ENCODE data around the gene LCN1. TPM values are rescaled to one million over a fixed set of nuclear protein-coding genes. Genes with fewer than 3 reads are reported as not detected.

The LCN1 gene
- polyA plus RNA-seq, 1 donor (not counting 4 experiments of a cell fraction or from before 2014, with no cell fraction given): not detected

GRCh38 chr9:135563858-135564257 lies 42.6 kb downstream of the LCN1 start:
- Histone ChIP-seq H3K4me3 (ENCODE audit: control insufficient read depth in 2 of 3, extremely low read depth in 1 of 3, insufficient read depth in 2 of 3, low read depth in 1 of 3, low read length in 3 of 3) (no peak overlapping the region), H3K4me2 (ENCODE audit: control insufficient read depth, extremely low read depth, insufficient read depth, low read depth, low read length) (no peak overlapping the region), H3K9me1 (ENCODE audit: control insufficient read depth, extremely low read depth, insufficient read depth, low read length) (no peaks in the 10 kb centered on the region), H3K9ac (ENCODE audit: control insufficient read depth, extremely low read depth, insufficient read depth, low read length) (no peak overlapping the region), H3K9me3 (ENCODE audit: control insufficient read depth, low read depth, low read length) (no peaks in the 10 kb centered on the region), H3K27me3 (ENCODE audit: control insufficient read depth, extremely low read depth, insufficient read depth, low read length) (no peaks in the 10 kb centered on the region), H3K27ac (ENCODE audit: control insufficient read depth, insufficient read depth, low read length) (no peak overlapping the region), H3K4me1 (ENCODE audit: control insufficient read depth, extremely low read depth, insufficient read depth, low read length) (no peaks in the 10 kb centered on the region), H2AFZ (ENCODE audit: control insufficient read depth, low read length) (no peak overlapping the region), H3K79me2 (ENCODE audit: control insufficient read depth, insufficient read depth, low read length) (no peaks in the 10 kb centered on the region), H4K20me1 (ENCODE audit: control insufficient read depth, extremely low read depth, insufficient read depth, low read length) (no peaks in the 10 kb centered on the region), H3K36me3 (ENCODE audit: control insufficient read depth in 2 of 2, extremely low read depth in 1 of 2, insufficient read depth in 2 of 2, low read length in 2 of 2) (no peaks in the 10 kb centered on the region)
- FAIRE-seq (no peak), DNase-seq (ENCODE audit: low read depth, low spot score) (no peak)
- dilution Hi-C loops (cut with MboI; ENCODE audit: extremely low pct_ligation_motif_present, low sequenced_read_pairs): no loop called here
- TF ChIP-seq CTCF (optimal IDR thresholded peaks at IDR 0.05 in 1 of 3, IDR thresholded peaks at IDR 0.05 in 1 of 3, conservative IDR thresholded peaks at IDR 0.05 in 1 of 3; ENCODE audit: extremely low read depth in 1 of 3, insufficient read depth in 2 of 3, low read length in 3 of 3) (no peak), EZH2 (IDR thresholded peaks at IDR 0.05; ENCODE audit: low read length) (no peak)

GRCh38 chr9:135565141-135565628 lies 43.9 kb downstream of the LCN1 start:
- TF ChIP-seq CTCF (optimal IDR thresholded peaks at IDR 0.05 in 1 of 3, IDR thresholded peaks at IDR 0.05 in 1 of 3, conservative IDR thresholded peaks at IDR 0.05 in 1 of 3; ENCODE audit: extremely low read depth in 1 of 3, insufficient read depth in 2 of 3, low read length in 3 of 3): no peak
- no peak for TF ChIP-seq EZH2 (IDR thresholded peaks at IDR 0.05; ENCODE audit: low read length)
- H3K4me1 ChIP-seq (ENCODE audit: control insufficient read depth, extremely low read depth, insufficient read depth, low read length): no peaks in the 10 kb centered on the region
- DNase-seq (ENCODE audit: low read depth, low spot score) (no peak), FAIRE-seq (no peak)
- H3K27me3 ChIP-seq (ENCODE audit: control insufficient read depth, extremely low read depth, insufficient read depth, low read length): no peaks in the 10 kb centered on the region
- H3K9me1 ChIP-seq (ENCODE audit: control insufficient read depth, extremely low read depth, insufficient read depth, low read length): no peaks in the 10 kb centered on the region
- H3K27ac ChIP-seq (ENCODE audit: control insufficient read depth, insufficient read depth, low read length): no peak overlapping the region
- H3K9me3 ChIP-seq (ENCODE audit: control insufficient read depth, low read depth, low read length): no peaks in the 10 kb centered on the region
- H2AFZ ChIP-seq (ENCODE audit: control insufficient read depth, low read length): no peak overlapping the region
- no peak overlapping the region for H3K4me2 ChIP-seq (ENCODE audit: control insufficient read depth, extremely low read depth, insufficient read depth, low read depth, low read length)
- no peaks in the 10 kb centered on the region for H3K36me3 ChIP-seq (ENCODE audit: control insufficient read depth in 2 of 2, extremely low read depth in 1 of 2, insufficient read depth in 2 of 2, low read length in 2 of 2)
- no peaks in the 10 kb centered on the region for H4K20me1 ChIP-seq (ENCODE audit: control insufficient read depth, extremely low read depth, insufficient read depth, low read length)
- dilution Hi-C loops (cut with MboI; ENCODE audit: extremely low pct_ligation_motif_present, low sequenced_read_pairs): no loop called here
- no peak overlapping the region for H3K9ac ChIP-seq (ENCODE audit: control insufficient read depth, extremely low read depth, insufficient read depth, low read length)
- H3K4me3 ChIP-seq (ENCODE audit: control insufficient read depth in 2 of 3, extremely low read depth in 1 of 3, insufficient read depth in 2 of 3, low read depth in 1 of 3, low read length in 3 of 3): no peak overlapping the region
- no peaks in the 10 kb centered on the region for H3K79me2 ChIP-seq (ENCODE audit: control insufficient read depth, insufficient read depth, low read length)
